ENCODE results near the gene STYX.

- TF ChIP-seq CTCF (IDR thresholded peaks at IDR 0.05; ENCODE audit: poor library complexity, severe bottlenecking) = no peak
- TF ChIP-seq POLR2AphosphoS5 (IDR thresholded peaks at IDR 0.05) = no peak
- no peak for TF ChIP-seq RAD21 (conservative IDR thresholded peaks at IDR 0.05)
- no peak for TF ChIP-seq EZH2 (IDR thresholded peaks at IDR 0.05; ENCODE audit: borderline replicate concordance, insufficient read depth, low read length, poor library complexity, severe bottlenecking)
- no peak for TF ChIP-seq SMC3 (conservative IDR thresholded peaks at IDR 0.05; ENCODE audit: poor library complexity)
- no peak for TF ChIP-seq REST (IDR thresholded peaks at IDR 0.05; ENCODE audit: borderline replicate concordance)
These were observed 25.8 kb downstream of the STYX start for GRCh38 chr14:52755607-52756316.

All from neural cell (in vitro differentiated cells).